ENCODE results near the gene IL10RB.
"Not testable (repeated sequence)": the region's sequence is repeated elsewhere in the genome, so short reads cannot be mapped to it uniquely, and the experiment has no call there.

Gene IL10RB

DNA sequence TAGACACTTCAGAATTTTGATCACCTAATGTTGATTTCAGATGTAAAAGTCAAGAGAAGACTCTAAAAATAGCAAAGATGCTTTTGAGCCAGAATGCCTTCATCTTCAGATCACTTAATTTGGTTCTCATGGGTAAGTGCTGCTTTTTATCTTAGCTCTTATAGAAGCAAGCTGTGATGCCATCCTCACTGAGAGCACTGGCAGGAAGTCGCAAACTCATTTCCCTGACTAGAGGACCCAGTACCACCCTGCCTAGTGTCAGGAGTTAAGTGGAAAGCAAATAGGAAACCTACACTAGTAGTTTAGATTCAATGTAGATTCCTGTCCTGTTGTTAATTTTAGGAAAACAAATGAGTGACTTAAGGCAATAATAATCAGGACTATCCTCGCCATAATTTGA is 24.3 kb upstream of the IL10RB start:
- DNase-seq, result no peak

DNA sequence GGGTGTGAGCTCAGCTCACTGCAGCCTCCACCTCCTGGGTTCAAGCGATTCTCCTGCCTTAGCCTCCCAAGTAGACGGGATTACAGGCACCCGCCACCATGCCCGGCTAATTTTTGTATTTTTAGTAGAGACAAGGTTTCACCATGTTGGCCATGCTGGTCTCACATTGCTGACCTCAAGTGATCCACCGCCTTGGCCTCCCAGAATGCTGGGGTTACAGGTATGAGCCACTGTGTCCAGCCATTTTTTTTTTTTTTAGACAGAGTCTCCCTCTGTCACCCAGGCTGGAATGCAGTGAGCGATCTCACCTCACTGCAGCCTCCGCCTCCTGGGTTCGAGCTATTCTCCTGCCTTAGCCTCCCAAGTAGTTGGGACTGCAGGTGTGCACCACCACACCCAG is 23.3 kb upstream of the IL10RB start:
- not testable (repeated sequence) for DNase-seq

DNA sequence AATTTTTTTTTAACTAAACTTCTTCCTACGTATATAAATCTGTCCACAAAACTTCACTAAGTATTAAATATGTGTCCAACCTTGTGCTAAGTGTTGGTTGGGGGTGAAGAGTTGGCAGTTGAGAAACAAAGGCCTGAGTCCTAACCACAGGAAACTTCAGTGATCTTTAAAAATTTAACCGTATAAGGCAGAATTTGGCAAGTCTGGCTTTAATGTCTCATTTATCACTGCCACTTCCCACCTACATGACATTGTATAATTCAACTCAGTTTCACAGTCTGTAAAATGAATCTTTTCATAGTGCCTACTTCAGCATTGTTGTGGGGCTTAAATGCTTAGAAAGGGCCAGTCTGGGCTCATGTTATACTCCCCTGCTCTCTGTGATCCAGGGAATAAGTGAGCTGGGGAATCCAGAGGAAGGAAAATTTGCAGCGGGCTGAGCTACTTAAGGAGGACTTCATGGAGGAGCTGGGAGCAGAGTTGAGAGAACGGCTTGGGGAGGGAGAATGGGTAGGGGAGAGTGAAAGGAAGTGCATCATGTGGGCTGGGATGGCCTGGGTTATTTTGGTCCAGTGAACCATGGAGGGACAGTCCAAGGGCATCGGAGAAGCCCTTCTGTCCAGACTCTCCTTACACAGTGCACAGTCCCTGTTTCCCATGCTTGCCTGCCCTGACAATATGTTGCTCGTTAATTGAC is 21.9 kb upstream of the IL10RB start:
- DNase-seq, result no peak

DNA sequence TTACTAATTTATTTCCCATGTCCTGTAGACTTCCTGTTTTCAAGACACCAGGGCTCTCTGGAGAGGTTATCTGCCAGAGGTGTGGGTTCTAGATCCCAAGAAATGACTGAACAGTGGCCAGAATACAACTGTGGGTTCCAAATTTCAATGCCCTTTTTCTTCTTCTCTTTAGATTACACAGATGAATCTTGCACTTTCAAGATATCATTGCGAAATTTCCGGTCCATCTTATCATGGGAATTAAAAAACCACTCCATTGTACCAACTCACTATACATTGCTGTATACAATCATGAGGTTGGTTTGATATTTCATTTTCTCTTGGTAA is 21.4 kb upstream of the IL10RB start:
- no peak for DNase-seq

DNA sequence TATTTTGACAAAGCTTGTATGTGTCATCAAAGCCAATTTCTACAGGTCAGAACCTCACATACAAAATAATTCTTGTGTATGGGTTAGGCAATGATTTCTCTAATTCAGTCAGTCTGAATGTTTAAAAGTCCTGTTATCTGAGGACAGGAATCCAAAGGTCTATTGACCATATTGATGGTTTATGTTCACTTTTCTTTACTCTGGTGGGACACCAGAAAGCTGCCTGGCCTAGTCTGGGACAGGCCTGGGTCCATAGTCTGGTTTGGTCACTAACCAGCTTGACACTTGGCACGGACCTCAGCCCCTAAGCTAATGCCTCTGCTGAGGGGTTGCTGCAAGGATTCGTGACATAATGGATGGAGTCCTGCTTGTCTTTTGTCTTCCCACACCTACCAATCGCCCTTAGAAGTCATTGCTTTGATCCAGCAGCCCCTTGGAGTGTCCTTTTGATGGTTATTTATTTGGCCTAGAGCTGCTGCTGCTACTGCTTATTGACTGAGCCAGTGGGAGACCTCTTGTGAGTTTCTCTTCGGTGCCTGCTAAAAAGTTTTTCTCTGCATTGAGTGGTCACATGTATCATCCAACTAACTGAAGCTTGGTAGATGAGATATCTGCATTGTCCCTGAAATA is 20.8 kb upstream of the IL10RB start:
- DNase-seq, result no peak

DNA sequence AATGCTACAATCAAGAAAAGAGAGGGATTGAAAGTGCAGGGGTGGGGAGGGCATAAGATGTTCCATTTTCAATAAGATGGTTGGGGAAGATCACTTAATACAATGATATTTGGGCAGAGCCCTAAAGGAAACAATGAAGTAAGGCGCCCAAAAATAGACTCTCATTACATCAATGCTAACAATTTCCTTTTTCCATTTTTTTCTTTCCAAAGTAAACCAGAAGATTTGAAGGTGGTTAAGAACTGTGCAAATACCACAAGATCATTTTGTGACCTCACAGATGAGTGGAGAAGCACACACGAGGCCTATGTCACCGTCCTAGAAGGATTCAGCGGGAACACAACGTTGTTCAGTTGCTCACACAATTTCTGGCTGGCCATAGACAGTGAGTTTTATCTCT is 19.7 kb upstream of the IL10RB start:
- DNase-seq, result no peak

DNA sequence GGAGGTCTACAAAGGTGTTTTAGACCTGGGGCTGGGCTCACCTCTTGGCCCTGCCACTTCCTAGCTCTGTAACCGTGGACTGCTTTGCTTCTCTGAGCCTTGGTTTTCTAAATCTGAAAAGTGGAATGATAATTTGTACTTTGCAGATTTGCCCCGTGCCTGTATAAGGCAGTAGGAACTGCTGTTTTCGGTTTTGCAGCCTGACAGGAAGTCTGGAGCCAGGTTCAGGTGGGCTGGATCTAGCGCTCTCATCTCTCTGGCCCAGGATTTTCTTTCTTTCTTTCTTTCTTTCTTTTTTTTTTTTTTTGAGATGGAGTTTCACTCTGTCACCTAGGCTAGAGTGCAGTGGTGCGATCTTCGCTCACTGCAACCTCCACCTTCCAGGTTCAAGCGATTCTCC is 19.2 kb upstream of the IL10RB start:
- no peak for DNase-seq

DNA sequence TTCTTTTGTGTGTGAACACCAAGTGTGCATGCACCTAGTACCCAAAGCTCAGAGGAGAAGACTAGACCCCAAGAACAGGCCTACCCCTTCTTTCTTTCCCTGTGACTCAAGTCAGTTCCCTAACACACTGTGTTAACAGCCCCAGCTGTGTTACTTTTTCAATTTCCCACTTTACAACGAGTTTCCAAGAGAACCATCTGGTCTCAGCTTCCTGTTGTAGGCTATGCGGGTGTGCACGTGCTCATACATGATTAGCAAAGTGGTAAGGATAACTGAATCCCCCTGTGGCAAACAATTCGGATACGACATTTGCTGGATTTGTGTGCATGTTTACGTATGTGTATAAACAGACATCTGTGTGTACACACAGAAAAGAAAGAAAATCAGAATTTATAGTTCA is 18.6 kb upstream of the IL10RB start:
- DNase-seq, result no peak

DNA sequence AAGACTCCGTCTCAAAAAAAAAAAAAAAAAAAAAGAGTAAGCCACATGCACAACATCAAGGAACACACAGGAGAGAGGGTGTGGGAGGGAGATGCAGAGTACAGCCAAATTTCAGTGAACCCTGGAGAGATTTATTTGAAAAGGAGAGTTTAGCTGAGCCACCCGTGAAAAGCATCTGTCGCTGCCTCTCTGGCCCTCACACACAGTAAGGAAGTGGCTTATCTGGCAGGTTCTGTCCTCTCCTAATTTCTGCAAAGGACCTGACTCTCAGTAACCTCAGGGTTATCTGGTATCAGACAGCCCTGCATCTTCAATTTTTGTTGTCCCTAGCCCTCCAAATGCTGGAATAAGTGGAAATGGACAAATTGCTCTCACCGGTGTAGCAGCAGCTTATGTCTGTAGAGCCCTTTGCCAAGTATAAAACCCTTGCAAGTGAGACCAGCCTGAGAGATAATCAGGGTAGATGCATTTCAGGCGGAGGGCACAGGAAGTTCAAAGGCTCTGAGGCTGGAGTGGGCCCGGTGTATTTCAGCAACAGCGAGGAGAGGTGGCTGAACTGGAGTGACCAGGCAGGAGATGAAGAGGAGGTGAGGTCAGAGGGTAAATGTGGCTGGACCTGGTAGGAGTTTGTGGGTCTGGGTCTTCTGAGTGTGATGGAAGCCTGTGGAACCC is 16.7 kb upstream of the IL10RB start:
- DNase-seq, result no peak

DNA sequence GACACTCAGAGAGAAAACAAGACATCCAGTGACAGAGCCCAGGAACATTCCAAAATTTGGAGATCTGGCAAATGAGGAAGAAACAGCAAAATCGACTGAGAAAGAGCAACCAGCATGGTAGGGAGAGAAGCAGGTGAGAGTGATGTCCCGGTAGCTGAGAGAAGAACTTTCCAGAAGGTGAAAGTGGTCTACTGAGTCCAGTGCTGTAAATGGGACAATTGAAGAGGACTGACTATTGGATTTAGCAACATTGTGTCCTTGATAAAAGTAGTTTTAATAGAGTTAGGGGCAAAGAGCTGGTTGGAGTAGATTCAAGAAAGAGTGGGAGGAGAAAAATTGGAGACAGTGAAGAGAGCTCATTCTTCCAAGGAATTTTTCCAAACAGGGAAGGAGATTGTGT is 15.0 kb upstream of the IL10RB start:
- DNase-seq, result no peak

DNA sequence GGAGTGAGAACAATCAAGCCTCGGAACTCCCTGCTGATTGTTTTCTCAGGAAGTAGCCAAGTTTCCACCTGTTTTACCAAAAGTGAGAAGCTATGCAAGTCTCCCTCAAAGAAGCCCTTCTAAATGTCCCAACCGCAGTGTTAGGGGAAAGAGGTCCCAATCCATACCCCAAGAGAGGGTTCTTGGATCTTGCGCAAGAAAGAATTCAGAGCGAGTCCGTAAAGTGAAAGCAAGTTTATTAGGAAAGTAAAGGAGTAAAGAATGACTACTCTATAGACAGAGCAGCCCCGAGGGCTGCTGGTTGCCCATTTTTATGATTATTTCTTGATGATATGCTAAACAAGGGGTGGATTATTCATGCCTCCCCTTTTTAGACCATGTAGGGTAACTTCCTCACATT is 12.8 kb upstream of the IL10RB start:
- DNase-seq, result not testable (repeated sequence)

DNA sequence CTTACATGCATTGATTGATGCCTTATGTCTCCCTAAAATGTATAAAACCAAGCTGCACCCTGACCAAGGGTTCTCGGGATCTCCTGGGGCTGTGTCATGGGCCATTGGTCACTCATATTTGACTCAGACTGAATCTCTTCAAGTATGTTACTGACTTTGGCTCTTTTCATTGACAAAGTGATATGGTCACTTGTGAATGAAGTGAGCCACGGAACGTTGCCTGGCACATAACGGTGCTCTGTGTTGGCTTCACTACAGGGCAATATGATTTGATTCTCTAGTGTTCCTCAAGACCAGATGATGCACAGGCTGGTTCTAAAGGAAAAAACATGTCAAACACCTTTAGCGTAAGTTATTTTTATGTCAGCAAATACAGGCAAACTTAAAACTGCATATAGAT is 11.4 kb upstream of the IL10RB start:
- no peak for DNase-seq

DNA sequence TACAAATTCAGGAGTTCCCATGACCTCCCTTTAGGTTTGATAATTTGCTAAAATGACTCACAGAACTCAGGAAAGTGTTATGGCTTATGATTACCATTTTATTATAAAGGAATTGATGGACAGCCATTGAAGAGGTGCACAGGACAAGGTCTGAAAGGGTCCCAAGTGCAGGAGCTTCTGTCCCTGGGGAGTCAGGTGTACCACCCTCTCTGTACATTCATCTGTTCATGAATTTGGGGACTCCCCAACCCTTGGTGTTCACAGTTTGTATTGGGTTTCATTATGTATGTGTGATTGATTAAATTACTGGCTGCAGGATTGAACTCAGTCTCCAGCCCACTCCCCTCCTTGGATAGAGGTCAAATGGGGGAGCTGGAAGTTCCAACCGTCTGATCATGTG is 10.8 kb upstream of the IL10RB start:
- DNase-seq, result no peak

DNA sequence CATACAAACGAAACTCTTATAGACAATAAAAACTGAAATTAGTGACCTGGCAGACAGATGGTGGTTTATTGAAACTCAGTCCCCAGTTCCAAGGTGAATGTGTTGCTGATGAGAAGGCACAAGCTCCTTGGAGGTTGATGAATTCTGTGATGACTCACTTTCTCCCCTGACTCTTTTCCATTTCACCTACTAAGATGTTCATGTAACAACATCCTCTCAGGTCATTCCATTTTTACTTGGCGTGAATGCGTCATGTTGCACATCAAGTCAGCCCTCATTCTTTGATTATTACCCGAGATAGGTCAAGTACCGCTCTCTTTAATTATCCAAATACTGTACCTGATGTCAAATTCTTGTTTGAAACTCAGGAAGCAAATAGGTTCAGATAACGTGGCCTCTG is 10.1 kb upstream of the IL10RB start:
- DNase-seq, result no peak

DNA sequence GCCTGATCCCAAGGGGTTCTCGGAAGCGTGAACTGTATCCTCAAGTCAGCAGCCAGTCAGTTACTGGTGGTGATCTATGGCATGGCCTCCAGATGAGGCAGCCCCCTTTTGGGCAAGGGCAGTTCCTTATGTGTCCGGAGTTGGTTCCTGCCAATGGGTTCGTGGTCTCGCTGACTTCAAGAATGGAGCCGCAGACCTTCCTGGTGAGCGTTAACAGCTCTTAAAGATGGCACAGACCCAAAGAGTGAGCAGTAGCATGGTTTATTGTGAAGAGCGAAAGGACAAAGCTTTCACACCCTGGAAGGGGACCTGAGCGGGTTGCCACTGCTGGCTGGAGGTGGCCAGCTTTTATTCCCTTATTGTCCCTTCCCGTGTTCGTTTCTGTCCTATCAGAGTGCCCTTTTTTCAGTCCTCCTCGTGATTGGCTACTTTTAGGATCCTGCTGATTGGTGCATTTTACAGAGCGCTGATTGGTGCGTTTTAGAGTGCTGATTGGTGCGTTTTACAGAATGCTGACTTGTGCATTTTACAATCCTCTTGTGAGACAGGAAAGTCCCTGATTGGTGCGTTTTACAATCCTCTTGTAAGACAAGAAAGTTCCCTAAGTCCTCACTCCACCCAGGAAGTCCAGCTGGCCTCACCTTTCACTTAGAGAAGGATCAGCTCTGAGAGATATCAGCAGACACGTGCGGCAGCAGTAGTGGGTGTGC is 8.9 kb upstream of the IL10RB start:
- DNase-seq, result no peak

DNA sequence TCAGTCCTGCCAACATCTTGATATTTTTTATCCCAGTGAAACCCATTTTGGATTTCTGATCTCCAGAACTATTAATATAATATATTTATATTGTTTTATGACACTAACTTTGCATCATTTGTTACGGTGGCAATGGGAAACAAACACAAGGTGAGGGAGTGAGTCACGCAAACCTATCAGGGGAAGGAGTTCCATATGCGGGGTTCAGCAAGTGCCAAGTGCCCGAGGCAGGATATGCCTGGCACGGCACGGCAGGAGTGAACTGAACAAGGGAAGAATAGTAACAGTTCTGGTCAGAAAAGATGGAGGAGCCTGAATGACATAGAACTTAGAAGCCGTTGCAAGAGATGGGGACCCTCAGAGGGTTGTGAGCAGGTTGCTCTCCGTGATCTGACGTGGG is 7.7 kb upstream of the IL10RB start:
- DNase-seq, result no peak

DNA sequence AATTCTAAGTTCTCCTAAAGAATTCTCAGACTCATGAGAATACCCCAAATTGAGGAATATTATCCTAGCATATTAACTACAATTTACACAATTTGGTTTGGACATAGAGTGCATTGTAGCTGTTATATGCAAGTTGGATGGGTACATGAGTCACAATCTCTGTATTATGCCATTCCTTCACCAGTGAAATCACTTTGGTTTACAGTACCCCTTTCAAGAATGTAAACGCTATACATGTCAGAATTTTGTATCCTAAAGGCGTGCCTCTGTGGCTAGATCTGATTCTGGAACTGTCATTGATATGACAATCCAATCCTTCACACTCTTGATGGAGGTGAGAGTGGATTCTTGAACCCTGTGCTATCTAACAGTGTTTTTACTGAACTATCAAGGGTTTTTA is 6.7 kb upstream of the IL10RB start:
- DNase-seq, result no peak

DNA sequence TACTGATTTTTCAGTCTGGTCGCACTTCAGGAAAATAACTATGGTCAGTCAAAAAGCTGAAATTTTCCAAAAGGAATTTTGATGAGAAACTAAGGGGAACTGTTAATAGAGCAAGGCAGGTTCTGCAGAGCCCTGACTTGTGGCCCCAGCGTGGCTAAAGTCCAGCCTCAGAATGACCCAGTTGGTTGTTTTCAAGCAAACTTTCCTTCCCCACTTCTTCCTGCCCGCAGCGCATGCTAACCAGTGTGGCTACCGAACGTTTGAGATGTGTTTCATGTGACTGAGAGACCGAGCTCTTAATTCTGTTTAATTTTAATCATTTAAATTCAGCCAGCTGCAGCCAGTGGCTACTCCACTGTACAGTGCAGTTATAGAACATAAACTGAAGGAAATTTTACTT is 6.2 kb upstream of the IL10RB start:
- no peak for DNase-seq

DNA sequence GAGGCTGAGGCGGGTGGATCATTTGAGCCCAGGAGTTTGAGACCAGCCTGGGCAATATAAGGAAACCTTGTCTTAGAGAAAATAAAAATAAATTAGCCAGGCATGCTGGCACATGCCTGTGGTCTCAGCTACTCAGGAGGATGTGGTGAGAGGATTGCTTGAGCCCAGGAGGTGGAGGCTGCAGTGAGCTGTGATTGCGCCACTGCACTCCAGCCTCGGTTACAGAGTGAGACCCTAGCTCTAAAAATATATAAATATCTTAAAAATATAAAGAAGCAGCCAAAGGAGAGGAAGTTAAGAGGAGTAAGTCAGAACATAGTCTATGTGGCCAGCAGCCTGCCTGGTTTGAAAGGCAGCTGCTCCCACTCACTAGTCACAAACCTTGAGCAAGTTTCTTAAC is 4.5 kb upstream of the IL10RB start:
- no peak for DNase-seq

DNA sequence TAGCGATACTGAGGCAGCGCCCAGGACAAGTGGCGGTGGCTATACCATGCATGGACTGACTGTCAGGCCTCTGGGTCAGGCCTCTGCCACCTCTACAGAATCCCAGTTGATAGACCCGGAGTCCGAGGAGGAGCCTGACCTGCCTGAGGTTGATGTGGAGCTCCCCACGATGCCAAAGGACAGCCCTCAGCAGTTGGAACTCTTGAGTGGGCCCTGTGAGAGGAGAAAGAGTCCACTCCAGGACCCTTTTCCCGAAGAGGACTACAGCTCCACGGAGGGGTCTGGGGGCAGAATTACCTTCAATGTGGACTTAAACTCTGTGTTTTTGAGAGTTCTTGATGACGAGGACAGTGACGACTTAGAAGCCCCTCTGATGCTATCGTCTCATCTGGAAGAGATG is 3.2 kb upstream of the IL10RB start:
- no peak for DNase-seq

DNA sequence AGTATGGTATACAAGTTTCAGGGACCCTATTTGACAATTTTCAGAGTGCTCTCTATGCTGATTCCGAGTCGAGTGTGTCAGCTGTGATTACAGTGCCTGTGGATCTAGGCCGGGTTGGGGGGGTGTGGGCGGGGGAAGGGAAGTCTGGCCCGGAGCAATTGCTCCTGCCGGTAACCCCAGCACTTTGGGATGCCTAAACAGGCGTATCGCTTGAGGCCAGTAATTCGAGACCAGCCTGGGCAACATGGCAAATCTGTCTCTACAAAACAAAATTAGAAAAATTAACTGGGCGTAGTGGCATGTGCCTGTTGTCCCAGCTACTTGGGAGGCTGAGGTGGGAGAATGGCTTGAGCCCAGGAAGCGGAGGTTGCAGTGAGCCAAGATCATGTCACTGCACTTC is 1.6 kb upstream of the IL10RB start:
- no peak for DNase-seq

DNA sequence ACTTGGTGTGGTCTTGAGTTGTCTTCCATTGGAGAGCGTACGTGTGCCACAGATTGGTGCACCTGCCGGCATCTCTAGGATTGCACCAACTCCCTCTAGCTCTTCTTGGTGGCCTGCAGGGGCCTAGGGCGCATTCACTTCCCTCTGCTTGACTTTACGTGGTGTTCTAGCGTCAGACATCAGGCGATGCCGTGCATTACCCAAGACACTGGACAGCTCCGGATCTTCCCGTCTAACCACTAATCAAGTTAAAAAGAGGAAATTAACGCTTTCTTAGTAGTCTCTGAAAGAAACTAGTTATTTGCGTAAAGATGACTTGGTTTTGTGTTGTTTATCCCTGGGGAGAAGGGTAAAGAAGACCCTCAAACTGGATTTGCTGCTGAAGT is 510 bp upstream of the IL10RB start:
- DNase-seq, result no peak

DNA sequence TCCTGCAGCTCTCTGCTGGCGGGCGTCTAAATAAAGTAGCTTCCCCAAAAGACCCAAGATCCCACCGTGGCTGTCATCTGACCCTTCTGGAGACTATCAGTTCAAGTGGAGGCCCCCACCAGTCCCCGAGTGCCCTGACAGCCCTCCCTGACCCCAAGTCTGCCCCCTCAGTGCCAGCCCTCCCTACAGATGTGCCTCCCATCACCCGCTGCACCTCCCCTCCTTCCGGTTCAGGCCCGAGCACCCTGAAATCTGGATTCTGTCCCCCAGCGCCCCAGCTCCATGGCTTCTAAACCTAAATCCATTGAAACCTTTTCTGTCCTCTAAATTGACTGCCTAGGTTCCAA is 595 bp downstream of the IL10RB start:
- DNase-seq, result no peak

DNA sequence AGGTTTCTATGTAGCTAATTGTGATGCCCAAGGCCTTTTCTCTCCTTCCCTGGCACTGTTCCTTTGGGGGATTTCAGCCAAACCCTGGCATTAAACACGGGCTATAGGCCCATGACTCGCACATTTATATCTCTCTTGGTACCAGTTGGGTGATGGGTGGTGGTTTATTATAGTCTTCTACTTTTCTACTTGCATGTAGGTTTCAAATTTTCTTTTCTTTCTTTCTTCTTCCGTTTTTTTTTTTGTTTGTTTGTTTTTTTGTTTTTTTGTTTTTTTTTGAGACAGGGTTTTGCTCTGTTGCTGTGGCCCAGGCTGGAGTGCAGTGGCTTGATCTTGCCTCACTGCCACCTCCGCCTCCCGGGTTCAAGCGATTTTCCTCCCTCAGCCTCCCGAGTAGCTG is 1.1 kb downstream of the IL10RB start:
- DNase-seq, result no peak

DNA sequence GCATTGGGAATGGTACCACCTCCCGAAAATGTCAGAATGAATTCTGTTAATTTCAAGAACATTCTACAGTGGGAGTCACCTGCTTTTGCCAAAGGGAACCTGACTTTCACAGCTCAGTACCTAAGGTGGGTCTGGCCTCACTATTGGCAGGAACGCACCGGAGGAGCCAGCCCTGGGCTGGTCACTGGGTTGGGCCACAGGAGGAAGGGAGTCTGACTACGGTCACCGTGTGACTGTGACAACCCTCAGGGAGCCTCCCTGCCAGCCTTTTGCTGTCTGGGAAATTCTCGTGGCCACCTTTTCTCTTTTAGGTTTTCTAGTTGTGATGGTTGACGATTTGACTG is 2.2 kb downstream of the IL10RB start:
- no peak for DNase-seq

Measured in activated CD4-positive, alpha-beta T cell treated with anti-CD3 and anti-CD28 coated beads for 1 hour (primary cell).